ENCODE results near the gene PCDHB2.
"Not testable (repeated sequence)": the region's sequence is repeated elsewhere in the genome, so short reads cannot be mapped to it uniquely, and the experiment has no call there.

Gene PCDHB2

GRCh38 chr5:141137346-141137745 is 42.9 kb downstream of the PCDHB2 start:
- not testable (repeated sequence) for DNase-seq

Measured in retina (tissue), 1 donor.